GM23338 (cell line): ENCODE measurements around the gene PCDHA7. TPM values are rescaled to one million over a fixed set of nuclear protein-coding genes. Genes with fewer than 3 reads are reported as not detected.
A peak's percentile ranks its signal among the peaks of the same experiment; 100 is the strongest.

Source experiments
- ATAC-seq: fragments of 200-7000 bp; cut with Tn5 transposase; 3 replicates; pipeline ENCODE4 v1.9.1; 2020
- DNase-seq: peaks from one replicate; pipeline ENCODE4 v3.0.0-alpha.2; 2015; ENCODE audit warnings: low spot score
- H2AFZ ChIP-seq: fragments of 200-600 bp; sonication (generic); 2 replicates; pipeline ENCODE4 v1.8.0; 2016; ENCODE audit warnings: antibody characterized with exemption, mild to moderate bottlenecking, moderate library complexity
- H3F3A ChIP-seq: fragments of 200-600 bp; sonication (generic); replicated peaks from 2 replicates; pipeline ENCODE4 v1.8.0; 2017; ENCODE audit warnings: antibody characterized with exemption, mixed run types, low read depth
- H3K27ac ChIP-seq: fragments of 200-600 bp; sonication (generic); 2 replicates; pipeline ENCODE4 v1.6.1; 2016; ENCODE audit warnings: low read depth
- H3K27me3 ChIP-seq: fragments of 200-600 bp; sonication (generic); 2 replicates; pipeline ENCODE4 v1.8.0; 2016; ENCODE audit warnings: mild to moderate bottlenecking, mixed run types, moderate library complexity; ENCODE audit not compliant: insufficient read depth
- H3K36me3 ChIP-seq: fragments of 200-600 bp; sonication (generic); 2 replicates; pipeline ENCODE4 v1.8.0; 2016; ENCODE audit warnings: mild to moderate bottlenecking; ENCODE audit not compliant: insufficient read depth
- H3K4me1 ChIP-seq: fragments of 200-600 bp; sonication (generic); 2 replicates; pipeline ENCODE4 v1.8.0; 2016; ENCODE audit warnings: mild to moderate bottlenecking, moderate library complexity; ENCODE audit not compliant: insufficient read depth
- H3K4me2 ChIP-seq: fragments of 200-600 bp; sonication (generic); 2 replicates; pipeline ENCODE4 v1.7.1; 2017; ENCODE audit warnings: mixed run types
- H3K4me3 ChIP-seq: fragments of 200-600 bp; sonication (generic); 2 replicates; pipeline ENCODE4 v1.6.1; 2016; ENCODE audit warnings: mixed run types
- H3K79me2 ChIP-seq: fragments of 200-600 bp; sonication (generic); replicated peaks from 2 replicates; pipeline ENCODE4 v1.8.0; 2017; ENCODE audit warnings: mild to moderate bottlenecking; ENCODE audit not compliant: insufficient read depth
- H3K9me2 ChIP-seq: fragments of 200-600 bp; sonication (generic); 2 replicates; pipeline ENCODE4 v1.8.0; 2017; ENCODE audit not compliant: insufficient read depth
- H4K20me1 ChIP-seq: fragments of 200-600 bp; sonication (generic); replicated peaks from 2 replicates; pipeline ENCODE4 v1.8.0; 2017; ENCODE audit warnings: mild to moderate bottlenecking; ENCODE audit not compliant: insufficient read depth
- H3K27ac Mint-ChIP-seq: 2 replicates; pipeline ENCODE4 v1.8.0; 2020; ENCODE audit warnings: inconsistent platforms, mild to moderate bottlenecking, moderate library complexity, mixed read lengths
- H3K27me3 Mint-ChIP-seq: 3 replicates; pipeline ENCODE4 v1.8.0; 2022; ENCODE audit warnings: low read depth, mild to moderate bottlenecking, moderate library complexity, mixed read lengths, inconsistent platforms; ENCODE audit not compliant: insufficient read depth, poor library complexity
- H3K36me3 Mint-ChIP-seq: 3 replicates; pipeline ENCODE4 v1.8.0; 2021; ENCODE audit warnings: low read depth, mild to moderate bottlenecking, inconsistent platforms, moderate library complexity, mixed read lengths
- H3K4me1 Mint-ChIP-seq: 3 replicates; pipeline ENCODE4 v1.8.0; 2020; ENCODE audit warnings: mild to moderate bottlenecking, inconsistent platforms, mixed read lengths
- H3K4me3 Mint-ChIP-seq: 3 replicates; pipeline ENCODE4 v1.8.0; 2021; ENCODE audit warnings: moderate library complexity, mild to moderate bottlenecking, inconsistent platforms, mixed read lengths
- H3K9me3 Mint-ChIP-seq: 3 replicates; pipeline ENCODE4 v1.8.0; 2020; ENCODE audit warnings: moderate library complexity, mild to moderate bottlenecking, inconsistent platforms, mixed read lengths
- EZH2phosphoT487 ChIP-seq: fragments of 200-600 bp; sonication (generic); IDR thresholded peaks from one replicate; pipeline ENCODE4 v1.8.1; 2018; ENCODE audit warnings: antibody characterized with exemption; ENCODE audit not compliant: unreplicated experiment
- ZNF331 ChIP-seq: fragments of 250-450 bp; sonication (Bioruptor Pico); IDR thresholded peaks from 2 replicates; pipeline ENCODE4 v1.5.0; 2020; ENCODE audit warnings: low read depth, mild to moderate bottlenecking, moderate library complexity
- polyA plus RNA-seq: library from polyadenylated mRNA; unstranded; fragments of >200 nt; fragmentation: Nextera tagmentation; extraction: Ambion mirVana; gene quantifications from 2 replicates; pipeline ENCODE4 v1.2.1, GENCODE V29; 2016
- total RNA-seq: library from RNA; depleted of rRNA; stranded (reverse); fragments of >200 nt; shearing (Covaris generic); gene quantifications from 2 replicates; pipeline ENCODE4 v1.2.3, GENCODE V29; 2014; rRNA removed

PCDHA7 gene
- total and polyA plus RNA-seq, 2 experiments from 2014 or later, result 1.7 to 6.9 TPM

DNA sequence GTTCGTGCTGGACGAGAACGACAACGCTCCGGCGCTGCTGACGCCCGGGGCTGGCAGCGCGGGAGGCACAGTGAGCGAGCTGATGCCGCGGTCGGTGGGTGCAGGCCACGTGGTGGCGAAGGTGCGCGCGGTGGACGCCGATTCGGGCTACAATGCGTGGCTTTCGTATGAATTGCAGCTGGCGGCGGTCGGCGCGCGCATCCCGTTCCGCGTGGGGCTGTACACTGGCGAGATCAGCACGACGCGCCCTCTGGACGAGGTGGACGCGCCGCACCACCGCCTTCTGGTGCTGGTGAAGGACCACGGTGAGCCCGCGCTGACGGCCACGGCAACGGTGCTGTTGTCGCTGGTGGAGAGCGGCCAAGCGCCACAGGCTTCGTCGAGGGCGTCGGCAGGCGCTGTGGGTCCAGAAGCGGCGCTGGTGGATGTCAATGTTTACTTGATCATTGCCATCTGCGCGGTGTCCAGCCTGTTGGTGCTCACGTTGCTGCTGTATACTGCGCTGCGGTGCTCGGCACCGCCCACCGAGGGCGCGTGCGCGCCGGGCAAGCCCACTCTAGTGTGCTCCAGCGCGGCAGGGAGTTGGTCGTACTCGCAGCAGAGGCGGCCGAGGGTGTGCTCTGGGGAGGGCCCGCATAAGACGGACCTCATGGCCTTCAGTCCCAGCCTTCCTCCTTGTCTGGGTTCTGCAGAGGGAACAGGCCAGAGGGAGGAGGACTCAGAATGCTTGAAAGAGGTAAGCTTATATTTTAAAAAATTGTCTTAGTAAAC lies 50.0 kb downstream of the PCDHA7 start:
- Histone ChIP-seq H3K9me2 (no peaks in the 10 kb centered on the region), H3F3A (no peaks in the 10 kb centered on the region; the same call in 1 of the 2 replicates), H3K4me1 (no peaks in the 10 kb centered on the region), H4K20me1 (peaks cover 6% of the 10 kb centered on the region; the same call in 1 of the 2 replicates), H3K27me3 (no peaks in the 10 kb centered on the region), H3K4me2 (no peak overlapping the region), H3K79me2 (peaks cover 6% of the 10 kb centered on the region), H3K36me3 (no peaks in the 10 kb centered on the region), H2AFZ (no peak overlapping the region), H3K27ac (no peak overlapping the region), H3K4me3 (no peak overlapping the region)
- ATAC-seq (peak; percentile 56), DNase-seq (peak; percentile 31)
- H3K36me3 Mint-ChIP-seq, result peaks cover 7% of the 10 kb centered on the region; the same call in 2 of the 3 replicates
- no peak overlapping the region for H3K4me3 Mint-ChIP-seq
- H3K27ac Mint-ChIP-seq, result no peak overlapping the region
- no peaks in the 10 kb centered on the region for H3K4me1 Mint-ChIP-seq
- H3K27me3 Mint-ChIP-seq, result no peaks in the 10 kb centered on the region
- H3K9me3 Mint-ChIP-seq, result no peaks in the 10 kb centered on the region
- TF ChIP-seq EZH2phosphoT487 (no peak), ZNF331 (no peak)

Other genes with a start within 250 kb of the PCDHA7 start
- gene CD14, start 201.1 kb upstream of the PCDHA7 start, total RNA-seq, result not detected in 2 replicates
- gene CD14, start 201.1 kb upstream of the PCDHA7 start, polyA plus RNA-seq, result 0.17 TPM in 1 of 2 replicates, not detected in the other
- 19.9 and 37.4 TPM in 2 replicates for gene TMCO6, start 194.8 kb upstream of the PCDHA7 start, total RNA-seq
- gene TMCO6, start 194.8 kb upstream of the PCDHA7 start, polyA plus RNA-seq, result 18.7 and 19.0 TPM in 2 replicates
- gene NDUFA2, start 186.6 kb upstream of the PCDHA7 start, total RNA-seq, result 48.8 and 55.7 TPM in 2 replicates
- 292 and 317 TPM in 2 replicates for gene NDUFA2, start 186.6 kb upstream of the PCDHA7 start, polyA plus RNA-seq
- 58.9 and 77.3 TPM in 2 replicates for gene IK, start 186.4 kb upstream of the PCDHA7 start, total RNA-seq
- 116 and 128 TPM in 2 replicates for gene IK, start 186.4 kb upstream of the PCDHA7 start, polyA plus RNA-seq
- 18.0 and 22.7 TPM in 2 replicates for gene WDR55, start 169.4 kb upstream of the PCDHA7 start, total RNA-seq
- 9.3 and 9.6 TPM in 2 replicates for gene WDR55, start 169.4 kb upstream of the PCDHA7 start, polyA plus RNA-seq
- 15.5 and 22.0 TPM in 2 replicates for gene DND1, start 160.7 kb upstream of the PCDHA7 start, total RNA-seq
- gene DND1, start 160.7 kb upstream of the PCDHA7 start, polyA plus RNA-seq, result 7.3 and 8.1 TPM in 2 replicates
- 57.8 and 58.8 TPM in 2 replicates for gene HARS1, start 142.9 kb upstream of the PCDHA7 start, total RNA-seq
- gene HARS1, start 142.9 kb upstream of the PCDHA7 start, polyA plus RNA-seq, result 48.6 and 51.6 TPM in 2 replicates
- 21.6 and 29.6 TPM in 2 replicates for gene HARS2, start 142.8 kb upstream of the PCDHA7 start, total RNA-seq
- 12.7 and 14.4 TPM in 2 replicates for gene HARS2, start 142.8 kb upstream of the PCDHA7 start, polyA plus RNA-seq
- 26.4 and 35.6 TPM in 2 replicates for gene ZMAT2, start 133.8 kb upstream of the PCDHA7 start, total RNA-seq
- gene ZMAT2, start 133.8 kb upstream of the PCDHA7 start, polyA plus RNA-seq, result 45.1 and 50.6 TPM in 2 replicates
- gene PCDHA1, start 48.1 kb upstream of the PCDHA7 start, total RNA-seq, result 1.6 and 3.2 TPM in 2 replicates
- gene PCDHA1, start 48.1 kb upstream of the PCDHA7 start, polyA plus RNA-seq, result 0.52 and 0.81 TPM in 2 replicates
- gene PCDHA2, start 39.4 kb upstream of the PCDHA7 start, total RNA-seq, result 2.2 and 2.4 TPM in 2 replicates
- 0.99 and 1.3 TPM in 2 replicates for gene PCDHA2, start 39.4 kb upstream of the PCDHA7 start, polyA plus RNA-seq
- gene PCDHA3, start 33.2 kb upstream of the PCDHA7 start, total RNA-seq, result 4.0 TPM in 2 replicates
- gene PCDHA3, start 33.2 kb upstream of the PCDHA7 start, polyA plus RNA-seq, result 0.87 and 1.2 TPM in 2 replicates
- 9.6 and 12.5 TPM in 2 replicates for gene PCDHA4, start 27.2 kb upstream of the PCDHA7 start, total RNA-seq
- 1.6 and 1.8 TPM in 2 replicates for gene PCDHA4, start 27.2 kb upstream of the PCDHA7 start, polyA plus RNA-seq
- 1.4 and 3.1 TPM in 2 replicates for gene PCDHA5, start 12.7 kb upstream of the PCDHA7 start, total RNA-seq
- 0.61 and 0.86 TPM in 2 replicates for gene PCDHA5, start 12.7 kb upstream of the PCDHA7 start, polyA plus RNA-seq
- gene PCDHA6, start 6.3 kb upstream of the PCDHA7 start, total RNA-seq, result 4.6 and 5.2 TPM in 2 replicates
- 2.0 and 2.1 TPM in 2 replicates for gene PCDHA6, start 6.3 kb upstream of the PCDHA7 start, polyA plus RNA-seq
- 1.4 and 3.1 TPM in 2 replicates for gene PCDHA8, start 6.9 kb downstream of the PCDHA7 start, total RNA-seq
- gene PCDHA8, start 6.9 kb downstream of the PCDHA7 start, polyA plus RNA-seq, result 0.56 and 0.86 TPM in 2 replicates
- 3.2 and 3.3 TPM in 2 replicates for gene PCDHA9, start 14.1 kb downstream of the PCDHA7 start, total RNA-seq
- 1.1 and 1.6 TPM in 2 replicates for gene PCDHA9, start 14.1 kb downstream of the PCDHA7 start, polyA plus RNA-seq
- gene PCDHA10, start 21.6 kb downstream of the PCDHA7 start, total RNA-seq, result 11.6 and 12.2 TPM in 2 replicates
- 3.9 and 4.1 TPM in 2 replicates for gene PCDHA10, start 21.6 kb downstream of the PCDHA7 start, polyA plus RNA-seq
- 22.9 and 26.5 TPM in 2 replicates for gene PCDHA11, start 34.7 kb downstream of the PCDHA7 start, total RNA-seq
- gene PCDHA11, start 34.7 kb downstream of the PCDHA7 start, polyA plus RNA-seq, result 8.5 and 11.6 TPM in 2 replicates
- 12.7 and 17.7 TPM in 2 replicates for gene PCDHA12, start 41.0 kb downstream of the PCDHA7 start, total RNA-seq
- 5.1 and 5.6 TPM in 2 replicates for gene PCDHA12, start 41.0 kb downstream of the PCDHA7 start, polyA plus RNA-seq
- gene PCDHA13, start 47.9 kb downstream of the PCDHA7 start, total RNA-seq, result 4.3 and 9.8 TPM in 2 replicates
- 0.59 and 1.2 TPM in 2 replicates for gene PCDHA13, start 47.9 kb downstream of the PCDHA7 start, polyA plus RNA-seq
- gene PCDHAC1, start 92.0 kb downstream of the PCDHA7 start, total RNA-seq, result 9.9 and 12.1 TPM in 2 replicates
- gene PCDHAC1, start 92.0 kb downstream of the PCDHA7 start, polyA plus RNA-seq, result 0.50 and 0.53 TPM in 2 replicates
- 11.8 and 13.1 TPM in 2 replicates for gene PCDHAC2, start 132.2 kb downstream of the PCDHA7 start, total RNA-seq
- gene PCDHAC2, start 132.2 kb downstream of the PCDHA7 start, polyA plus RNA-seq, result 0.54 and 1.8 TPM in 2 replicates
- 0.03 and 0.08 TPM in 2 replicates for gene PCDHB1, start 217.1 kb downstream of the PCDHA7 start, total RNA-seq
- 0.05 and 0.09 TPM in 2 replicates for gene PCDHB1, start 217.1 kb downstream of the PCDHA7 start, polyA plus RNA-seq